ENCODE measurements around the gene CACNA2D4. TPM values are rescaled to one million over a fixed set of nuclear protein-coding genes. Genes with fewer than 3 reads are reported as not detected.

The CACNA2D4 gene
- total RNA-seq, 4 donors from 2014 or later = 0.25 to 3.1 (median 0.68) TPM

- Histone ChIP-seq H3K36me3 (peaks cover 0 to 17% of the 10 kb centered on the region in 2 donors), H3K4me1 (peaks cover 41 to 53% of the 10 kb centered on the region in 2 donors), H3K27me3 (no peaks in the 10 kb centered on the region), H3K4me3 (no peak overlapping the region), H3K9me3 (no peaks in the 10 kb centered on the region), H3K27ac (peak overlapping the region in 3 of 4 donors; percentile 11 to 35 (median 32))
- ATAC-seq (peak in 1 of 2 donors; percentile 42), DNase-seq (no peak)
- intact Hi-C loops (cut with DNase I; ENCODE audit: low total_unique reads) (no loop called here), in situ Hi-C loops (cut with MboI; ENCODE audit: low sequenced_read_pairs in 4 of 4) (loop anchor here in 1 of 4 donors (10.0 kb wide), 1 partner anchor 77 kb away; no protein-coding TSS in a partner anchor)
- TF ChIP-seq CTCF (IDR thresholded peaks at IDR 0.05 in 4 of 5, conservative IDR thresholded peaks at IDR 0.05 in 1 of 5) (no peak), POLR2A (IDR thresholded peaks at IDR 0.05) (no peak)
Measured at GRCh38 chr12:1782215-1782614, 136.2 kb downstream of the CACNA2D4 start.

GRCh38 chr12:1781772-1782171 is 136.7 kb downstream of the CACNA2D4 start:
- peaks cover 40 to 50% of the 10 kb centered on the region in 2 donors for H3K4me1 ChIP-seq
- H3K36me3 ChIP-seq = peaks cover 0 to 16% of the 10 kb centered on the region in 2 donors
- H3K27me3 ChIP-seq = no peaks in the 10 kb centered on the region
- no peaks in the 10 kb centered on the region for H3K9me3 ChIP-seq
- no peak for TF ChIP-seq POLR2A (IDR thresholded peaks at IDR 0.05)
- TF ChIP-seq CTCF (IDR thresholded peaks at IDR 0.05 in 4 of 5, conservative IDR thresholded peaks at IDR 0.05 in 1 of 5) = no peak
- no peak overlapping the region for H3K4me3 ChIP-seq
- DNase-seq = no peak
- intact Hi-C loops (cut with DNase I; ENCODE audit: low total_unique reads) (no loop called here), in situ Hi-C loops (cut with MboI; ENCODE audit: low sequenced_read_pairs in 4 of 4) (loop anchor here in 1 of 4 donors (10.0 kb wide), 1 partner anchor 77 kb away; no protein-coding TSS in a partner anchor)
- ATAC-seq = no peak
- H3K27ac ChIP-seq = peak overlapping the region in 3 of 4 donors; percentile 11 to 35 (median 32)

GRCh38 chr12:1779783-1780182 is 138.7 kb downstream of the CACNA2D4 start:
- TF ChIP-seq POLR2A (IDR thresholded peaks at IDR 0.05) (no peak), CTCF (IDR thresholded peaks at IDR 0.05 in 4 of 5, conservative IDR thresholded peaks at IDR 0.05 in 1 of 5) (no peak)
- Histone ChIP-seq H3K9me3 (no peaks in the 10 kb centered on the region), H3K27me3 (no peaks in the 10 kb centered on the region), H3K27ac (peak overlapping the region in 1 of 4 donors; percentile 35), H3K36me3 (peaks cover 0 to 6% of the 10 kb centered on the region in 2 donors), H3K4me3 (no peak overlapping the region), H3K4me1 (peaks cover 52% of the 10 kb centered on the region in 2 donors)
- ATAC-seq (peak in 1 of 2 donors; percentile 34), DNase-seq (no peak)
- intact Hi-C loops (cut with DNase I; ENCODE audit: low total_unique reads) = no loop called here
- in situ Hi-C loops (cut with MboI; ENCODE audit: low sequenced_read_pairs in 4 of 4) = loop anchor here in 1 of 4 donors (10.0 kb wide), 1 partner anchor 75 kb away; no protein-coding TSS in a partner anchor

- in situ Hi-C loops (cut with MboI; ENCODE audit: low sequenced_read_pairs in 4 of 4) = no loop called here
- peaks cover 48 to 54% of the 10 kb centered on the region in 2 donors for H3K4me1 ChIP-seq
Measured at GRCh38 chr12:1778911-1779310, 139.5 kb downstream of the CACNA2D4 start.

More at GRCh38 chr12:1778911-1779310, 139.5 kb downstream of the CACNA2D4 start:
- DNase-seq (no peak), ATAC-seq (no peak)
- H3K36me3 ChIP-seq = peaks cover 0 to 6% of the 10 kb centered on the region in 2 donors
- H3K9me3 ChIP-seq = no peaks in the 10 kb centered on the region
- H3K27ac ChIP-seq = peak overlapping the region in 2 of 4 donors; percentile 14 to 35
- no peak for TF ChIP-seq POLR2A (IDR thresholded peaks at IDR 0.05)
- no peak for TF ChIP-seq CTCF (IDR thresholded peaks at IDR 0.05 in 4 of 5, conservative IDR thresholded peaks at IDR 0.05 in 1 of 5)
- intact Hi-C loops (cut with DNase I; ENCODE audit: low total_unique reads) = no loop called here
- H3K27me3 ChIP-seq = no peaks in the 10 kb centered on the region
- no peak overlapping the region for H3K4me3 ChIP-seq
